K562 (cell line): ENCODE results near the gene SLC16A13. TPM values are rescaled to one million over a fixed set of nuclear protein-coding genes. Genes with fewer than 3 reads are reported as not detected.

ENCODE experiments used
- C11orf30 ChIP-seq: fragments of 450-650 bp; IDR thresholded peaks from 2 replicates; pipeline ENCODE4 v1.6.1; 2016; ENCODE audit warnings: low read depth, mild to moderate bottlenecking
- CC2D1A ChIP-seq: fragments of 450-650 bp; IDR thresholded peaks from 2 replicates; pipeline ENCODE4 v1.6.1; 2017; ENCODE audit warnings: mild to moderate bottlenecking
- CEBPZ ChIP-seq: fragments of 150-350 bp; IDR thresholded peaks from 2 replicates; pipeline ENCODE4 v1.6.1; 2014; ENCODE audit warnings: low read depth, mild to moderate bottlenecking, low read length, borderline replicate concordance
- EZH2 ChIP-seq: IDR thresholded peaks from 2 replicates; pipeline ENCODE4 v1.6.1; 2012; ENCODE audit warnings: low read depth, mild to moderate bottlenecking, inconsistent platforms, low read length, borderline replicate concordance
- HCFC1 ChIP-seq: IDR thresholded peaks from 2 replicates; pipeline ENCODE4 v1.6.1; 2012; ENCODE audit warnings: low read depth, low read length, improper control_type of control experiment
- KDM2B ChIP-seq: fragments of 250-450 bp; sonication (Bioruptor Pico); IDR thresholded peaks from 2 replicates; pipeline ENCODE4 v1.8.0; 2021; ENCODE audit warnings: mild to moderate bottlenecking, moderate library complexity
- MAFF ChIP-seq: IDR thresholded peaks from 2 replicates; pipeline ENCODE4 v1.6.1; 2012; ENCODE audit warnings: low read length, improper control_type of control experiment
- RBM34 ChIP-seq: fragments of 200-400 bp; formaldehyde crosslinking; IDR thresholded peaks from 2 replicates; pipeline ENCODE4 v1.6.1; 2018; ENCODE audit warnings: low read length, borderline replicate concordance; ENCODE audit not compliant: insufficient read depth
- SRSF3 ChIP-seq: fragments of 200-400 bp; formaldehyde crosslinking; IDR thresholded peaks from 2 replicates; pipeline ENCODE4 v1.6.1; 2016; ENCODE audit warnings: mild to moderate bottlenecking, low read length, moderate library complexity; ENCODE audit not compliant: insufficient read depth
- ZFX ChIP-seq: sonication (generic); formaldehyde crosslinking; IDR thresholded peaks from 2 replicates; pipeline ENCODE4 v1.8.0; 2022; ENCODE audit warnings: mild to moderate bottlenecking, missing genetic modification reagents, moderate library complexity
- ZMIZ1 ChIP-seq, 2 experiments: fragments of 150-350 bp in 1 of 2; IDR thresholded peaks; 2 replicates each; pipeline ENCODE4 v1.6.1; 2012 to 2016; ENCODE audit warnings: low read depth in 2 of 2, low read length in 2 of 2, mild to moderate bottlenecking in 1 of 2, moderate library complexity in 1 of 2
- ZNF165 ChIP-seq: fragments of 250-450 bp; sonication (Bioruptor Pico); IDR thresholded peaks from 2 replicates; pipeline ENCODE4 v1.4.0; 2020; ENCODE audit warnings: borderline replicate concordance
- ZNF77 ChIP-seq: fragments of 250-450 bp; sonication (Bioruptor Pico); IDR thresholded peaks from 2 replicates; pipeline ENCODE4 v1.5.0; 2020
- polyA plus RNA-seq, 8 experiments: library from polyadenylated mRNA; depleted of rRNA in 4 of 8; stranded (reverse) in 5 of 8; unstranded in 3 of 8; fragments of >200 nt; fragmentation: Nextera tagmentation in 2 of 8; fragmentation: Illumina TruSeq in 1 of 8; extraction: Ambion mirVana in 2 of 8; extraction: Trizol in 1 of 8; gene quantifications; 2 replicates each; pipeline versions ENCODE4 v1.2.1 to v1.2.3, GENCODE V29; 2011 to 2014; ENCODE audit warnings: inconsistent platforms in 1 of 8, missing spikeins in 1 of 8
- total RNA-seq, 7 experiments: library from RNA; depleted of rRNA in 6 of 7; stranded (reverse); fragments of >200 nt in 6 of 7; fragmentation: Illumina TruSeq in 2 of 7; extraction: Trizol in 2 of 7; gene quantifications; 2 replicates each; pipeline versions ENCODE4 v1.2.1 to v1.2.3, GENCODE V29; 2011 to 2021; ENCODE audit warnings: low replicate concordance in 1 of 7
- TF ChIP-seq, protein P1 (sequence below): fragments of 250-450 bp; sonication (Bioruptor Pico); IDR thresholded peaks from 2 replicates; pipeline ENCODE4 v1.4.0; 2020; ENCODE audit warnings: mild to moderate bottlenecking
- TF ChIP-seq, protein P2 (sequence below): fragments of 450-650 bp; IDR thresholded peaks from 2 replicates; pipeline ENCODE4 v1.6.1; 2016; ENCODE audit warnings: antibody characterized with exemption
- TF ChIP-seq, protein P3 (sequence below), 2 experiments: fragments of 450-650 bp in 1 of 2; sonication (generic) in 1 of 2; formaldehyde crosslinking; conservative IDR thresholded peaks; 2 replicates each; pipeline versions ENCODE4 v1.4.0 to v1.8.1; 2020 to 2022; ENCODE audit warnings: mild to moderate bottlenecking in 1 of 2, missing genetic modification reagents in 1 of 2

SLC16A13 gene
- total and polyA plus RNA-seq, 9 of the 15 experiments (the other 6 are each of a cell fraction or from before 2014, with no cell fraction given), result 0.04 to 5.6 (median 0.87) TPM

- no peak for TF ChIP-seq ZMIZ1 (IDR thresholded peaks at IDR 0.05; ENCODE audit: low read depth in 2 of 2, low read length in 2 of 2)
- 0 out of 2 replicates have a peak, but pooled peaks have one; percentile 16 for TF ChIP-seq HCFC1
- TF ChIP-seq, protein P1, sequence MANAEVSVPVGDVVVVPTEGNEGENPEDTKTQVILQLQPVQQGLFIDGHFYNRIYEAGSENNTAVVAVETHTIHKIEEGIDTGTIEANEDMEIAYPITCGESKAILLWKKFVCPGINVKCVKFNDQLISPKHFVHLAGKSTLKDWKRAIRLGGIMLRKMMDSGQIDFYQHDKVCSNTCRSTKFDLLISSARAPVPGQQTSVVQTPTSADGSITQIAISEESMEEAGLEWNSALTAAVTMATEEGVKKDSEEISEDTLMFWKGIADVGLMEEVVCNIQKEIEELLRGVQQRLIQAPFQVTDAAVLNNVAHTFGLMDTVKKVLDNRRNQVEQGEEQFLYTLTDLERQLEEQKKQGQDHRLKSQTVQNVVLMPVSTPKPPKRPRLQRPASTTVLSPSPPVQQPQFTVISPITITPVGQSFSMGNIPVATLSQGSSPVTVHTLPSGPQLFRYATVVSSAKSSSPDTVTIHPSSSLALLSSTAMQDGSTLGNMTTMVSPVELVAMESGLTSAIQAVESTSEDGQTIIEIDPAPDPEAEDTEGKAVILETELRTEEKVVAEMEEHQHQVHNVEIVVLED (CRISPR knock-in tag), result no peak
- TF ChIP-seq ZNF77 (CRISPR knock-in tag), result no peak
- peak; percentile 84 for TF ChIP-seq ZFX (CRISPR knock-in tag)
- no peak for TF ChIP-seq MAFF
- no peak for TF ChIP-seq CEBPZ
- TF ChIP-seq C11orf30, result peak; percentile 27; the same call in 1 of the 2 replicates
- no peak for TF ChIP-seq EZH2
- no peak for TF ChIP-seq KDM2B (CRISPR knock-in tag)
- TF ChIP-seq, protein P2, sequence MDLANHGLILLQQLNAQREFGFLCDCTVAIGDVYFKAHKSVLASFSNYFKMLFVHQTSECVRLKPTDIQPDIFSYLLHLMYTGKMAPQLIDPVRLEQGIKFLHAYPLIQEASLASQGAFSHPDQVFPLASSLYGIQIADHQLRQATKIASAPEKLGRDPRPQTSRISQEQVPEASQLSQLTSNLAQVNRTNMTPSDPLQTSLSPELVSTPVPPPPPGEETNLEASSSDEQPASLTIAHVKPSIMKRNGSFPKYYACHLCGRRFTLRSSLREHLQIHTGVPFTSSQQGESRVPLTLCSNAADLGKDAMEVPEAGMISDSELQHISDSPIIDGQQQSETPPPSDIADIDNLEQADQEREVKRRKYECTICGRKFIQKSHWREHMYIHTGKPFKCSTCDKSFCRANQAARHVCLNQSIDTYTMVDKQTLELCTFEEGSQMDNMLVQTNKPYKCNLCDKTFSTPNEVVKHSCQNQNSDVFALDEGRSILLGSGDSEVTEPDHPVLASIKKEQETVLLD, result peak; percentile 37; the same call in 1 of the 2 replicates
- no peak for TF ChIP-seq CC2D1A
- TF ChIP-seq RBM34, result no peak
- TF ChIP-seq ZNF165 (CRISPR knock-in tag), result no peak
- no peak for TF ChIP-seq SRSF3
- TF ChIP-seq, protein P3, sequence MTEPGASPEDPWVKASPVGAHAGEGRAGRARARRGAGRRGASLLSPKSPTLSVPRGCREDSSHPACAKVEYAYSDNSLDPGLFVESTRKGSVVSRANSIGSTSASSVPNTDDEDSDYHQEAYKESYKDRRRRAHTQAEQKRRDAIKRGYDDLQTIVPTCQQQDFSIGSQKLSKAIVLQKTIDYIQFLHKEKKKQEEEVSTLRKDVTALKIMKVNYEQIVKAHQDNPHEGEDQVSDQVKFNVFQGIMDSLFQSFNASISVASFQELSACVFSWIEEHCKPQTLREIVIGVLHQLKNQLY (CRISPR knock-in tag; conservative IDR thresholded peaks at IDR 0.05), result no peak
Observed at GRCh38 chr17:7035591-7036368, at the start of gene SLC16A13 (continued).
